CD14-positive monocyte (primary cell): Measurements from ENCODE around the gene RPGRIP1L. TPM values are rescaled to one million over a fixed set of nuclear protein-coding genes. Genes with fewer than 3 reads are reported as not detected.

ENCODE experiments used
- DNase-seq, 3 donors: peaks; one replicate each; pipeline ENCODE4 v3.0.0-alpha.2; 2011 to 2022
- H2AFZ ChIP-seq: 2 replicates; pipeline ENCODE4 v1.6.0; 2012; ENCODE audit warnings: mild to moderate bottlenecking, low read depth, low read length, inconsistent platforms; ENCODE audit not compliant: insufficient read depth, poor library complexity, severe bottlenecking
- H3K27ac ChIP-seq, 2 donors: 1 replicate in 1 of 2; 2 replicates in 1 of 2; pipeline ENCODE4 v1.5.1; 2012 to 2013; ENCODE audit warnings: low read length in 2 of 2, control low read depth in 1 of 2, inconsistent platforms in 1 of 2, low read depth in 1 of 2, mild to moderate bottlenecking in 1 of 2
- H3K27me3 ChIP-seq, 2 donors: one replicate each; pipeline versions ENCODE4 v1.6.0 to v1.6.1; 2011 to 2013; ENCODE audit warnings: low read length in 2 of 2; ENCODE audit not compliant: control insufficient read depth in 2 of 2, insufficient read depth in 2 of 2
- H3K36me3 ChIP-seq, 2 donors: replicated peaks in 1 of 2; 1 replicate in 1 of 2; 2 replicates in 1 of 2; pipeline versions ENCODE4 v1.5.1 to v1.6.1; 2012 to 2013; ENCODE audit warnings: low read length in 2 of 2, control low read depth in 1 of 2, inconsistent platforms in 1 of 2, mild to moderate bottlenecking in 1 of 2; ENCODE audit not compliant: insufficient read depth in 2 of 2, control insufficient read depth in 1 of 2
- H3K4me1 ChIP-seq, 2 donors: 1 replicate in 1 of 2; 2 replicates in 1 of 2; pipeline versions ENCODE4 v1.5.1 to v1.6.1; 2012 to 2013; ENCODE audit warnings: low read length in 2 of 2, control low read depth in 1 of 2, inconsistent platforms in 1 of 2, mild to moderate bottlenecking in 1 of 2, moderate library complexity in 1 of 2; ENCODE audit not compliant: insufficient read depth in 2 of 2, control insufficient read depth in 1 of 2
- H3K4me2 ChIP-seq: replicated peaks from 2 replicates; pipeline ENCODE3; 2012; ENCODE audit warnings: low read length, moderate library complexity, mild to moderate bottlenecking; ENCODE audit not compliant: poor library complexity, severe bottlenecking; ENCODE audit errors: extremely low read depth
- H3K4me3 ChIP-seq, 3 experiments: fragments of 200-600 bp in 1 of 3; sonication (generic) in 1 of 3; replicated peaks in 1 of 3; 1 replicate in 2 of 3; 2 replicates in 1 of 3; pipeline ENCODE4 v1.5.1; 2011 to 2013; ENCODE audit warnings: low read length in 3 of 3, mild to moderate bottlenecking in 3 of 3, control low read depth in 2 of 3, low read depth in 2 of 3, inconsistent platforms in 1 of 3, moderate library complexity in 1 of 3
- H3K79me2 ChIP-seq: 2 replicates; pipeline ENCODE4 v1.6.0; 2012; ENCODE audit warnings: mild to moderate bottlenecking, control low read depth, inconsistent platforms, low read length, moderate library complexity; ENCODE audit not compliant: insufficient read depth
- H3K9ac ChIP-seq: 2 replicates; pipeline ENCODE4 v1.6.0; 2017; ENCODE audit warnings: low read length, mild to moderate bottlenecking; ENCODE audit not compliant: insufficient read depth, poor library complexity, severe bottlenecking
- H3K9me3 ChIP-seq, 2 donors: replicated peaks in 1 of 2; 1 replicate in 1 of 2; 2 replicates in 1 of 2; pipeline versions ENCODE4 v1.5.1 to v1.6.1; 2012 to 2013; ENCODE audit warnings: low read length in 2 of 2, control low read depth in 1 of 2; ENCODE audit not compliant: control insufficient read depth in 1 of 2, insufficient read depth in 1 of 2
- H4K20me1 ChIP-seq: 2 replicates; pipeline ENCODE4 v1.6.0; 2012; ENCODE audit warnings: mild to moderate bottlenecking, low read length, control low read depth, moderate library complexity; ENCODE audit not compliant: insufficient read depth
- H3K27ac Mint-ChIP-seq, 7 donors: one replicate each; pipeline ENCODE4 v1.8.0; 2020; ENCODE audit warnings: mild to moderate bottlenecking in 7 of 7, mixed read lengths in 7 of 7, moderate library complexity in 6 of 7, inconsistent platforms in 2 of 7
- H3K27me3 Mint-ChIP-seq, 3 donors: one replicate each; pipeline ENCODE4 v1.8.0; 2021 to 2022; ENCODE audit warnings: low read depth in 3 of 3, mild to moderate bottlenecking in 3 of 3, mixed read lengths in 3 of 3, moderate library complexity in 3 of 3, inconsistent platforms in 1 of 3
- H3K36me3 Mint-ChIP-seq, 2 donors: one replicate each; pipeline ENCODE4 v1.8.0; 2020; ENCODE audit warnings: mixed read lengths in 2 of 2, inconsistent platforms in 1 of 2, mild to moderate bottlenecking in 1 of 2
- H3K4me1 Mint-ChIP-seq: one replicate; pipeline ENCODE4 v1.8.0; 2020; ENCODE audit warnings: mild to moderate bottlenecking, mixed read lengths
- H3K4me3 Mint-ChIP-seq, 2 donors: one replicate each; pipeline ENCODE4 v1.8.0; 2020; ENCODE audit warnings: mild to moderate bottlenecking in 2 of 2, mixed read lengths in 2 of 2, moderate library complexity in 1 of 2
- H3K9me3 Mint-ChIP-seq, 7 donors: one replicate each; pipeline ENCODE4 v1.8.0; 2020 to 2022; ENCODE audit warnings: mixed read lengths in 7 of 7, mild to moderate bottlenecking in 6 of 7, moderate library complexity in 6 of 7, inconsistent platforms in 2 of 7
- CTCF ChIP-seq: fragments of 200-600 bp; IDR thresholded peaks from one replicate; pipeline ENCODE4 v1.8.0; 2022; ENCODE audit warnings: antibody characterized with exemption, mild to moderate bottlenecking
- WGBS: methylation state at CpG from one replicate; pipeline ENCODE4 v1.1.5; 2013; ENCODE audit warnings: missing lambda C conversion rate; ENCODE audit not compliant: insufficient coverage; 5-methylcytosine and 5-hydroxymethylcytosine counted together
- intact Hi-C, 2 donors: fragments of 100-400 bp; cut with micrococcal nuclease; formaldehyde crosslinking; loops; one replicate each; pipeline versions ENCODE4 v1.15.0 to v1.15.1; 2023
- polyA plus RNA-seq, 3 donors: library from polyadenylated mRNA; depleted of rRNA in 1 of 3; unstranded in 2 of 3; stranded (reverse) in 1 of 3; fragments of 300-500 nt in 2 of 3; fragments of >200 nt in 1 of 3; fragmentation: Illumina TruSeq in 2 of 3; gene quantifications; 1 replicate in 2 of 3; 2 replicates in 1 of 3; pipeline ENCODE4 v1.2.3, GENCODE V29; 2012 to 2021

RPGRIP1L gene
- polyA plus RNA-seq, 3 donors, result 0.11 to 0.18 TPM; not detected in 1

GRCh38 chr16:53556521-53556920, 147.1 kb downstream of the RPGRIP1L start:
- no peaks in the 10 kb centered on the region for H3K9me3 ChIP-seq
- no peaks in the 10 kb centered on the region for H3K79me2 ChIP-seq
- WGBS, result 97% methylated on average over 7 of the region's 8 CpGs
- peaks cover 2 to 15% (median 4%) of the 10 kb centered on the region in 3 donors for H3K27me3 Mint-ChIP-seq
- intact Hi-C loops, result no loop called here
- H3K27ac ChIP-seq, result no peak overlapping the region
- no peak overlapping the region for H3K27ac Mint-ChIP-seq
- H3K4me3 Mint-ChIP-seq, result peak overlapping the region in 1 of 2 donors; percentile 54
- no peak overlapping the region for H3K9ac ChIP-seq
- H3K36me3 ChIP-seq, result no peaks in the 10 kb centered on the region
- H3K4me3 ChIP-seq, result no peak overlapping the region
- H3K27me3 ChIP-seq, result no peaks in the 10 kb centered on the region
- no peak overlapping the region for H2AFZ ChIP-seq
- H3K4me2 ChIP-seq, result no peak overlapping the region
- no peak for DNase-seq
- no peaks in the 10 kb centered on the region for H3K4me1 ChIP-seq
- H3K9me3 Mint-ChIP-seq, result peaks cover 0 to 4% (median 0%) of the 10 kb centered on the region in 7 donors
- no peaks in the 10 kb centered on the region for H3K4me1 Mint-ChIP-seq
- no peaks in the 10 kb centered on the region for H3K36me3 Mint-ChIP-seq
- no peaks in the 10 kb centered on the region for H4K20me1 ChIP-seq
- TF ChIP-seq CTCF, result no peak

GRCh38 chr16:53549970-53550690, 153.5 kb downstream of the RPGRIP1L start:
- no peak overlapping the region for H3K4me2 ChIP-seq
- H4K20me1 ChIP-seq, result no peaks in the 10 kb centered on the region
- Mint-ChIP-seq H3K4me3 (peak overlapping the region in 1 of 2 donors; percentile 1), H3K9me3 (peaks cover 0 to 3% (median 0%) of the 10 kb centered on the region in 7 donors), H3K27ac (peak overlapping the region in 1 of 7 donors; percentile 7), H3K27me3 (peaks cover 23 to 53% (median 28%) of the 10 kb centered on the region in 3 donors), H3K4me1 (peaks cover 3% of the 10 kb centered on the region), H3K36me3 (no peaks in the 10 kb centered on the region)
- H3K4me1 ChIP-seq, result no peaks in the 10 kb centered on the region
- peak in 1 of 3 donors; percentile 3 for DNase-seq
- H3K27me3 ChIP-seq, result peaks cover 14 to 31% of the 10 kb centered on the region in 2 donors
- H3K4me3 ChIP-seq, result no peak overlapping the region
- intact Hi-C loops, result no loop called here
- no peak overlapping the region for H3K9ac ChIP-seq
- no peak overlapping the region for H3K27ac ChIP-seq
- WGBS, result 25% methylated on average over 14 of the region's 18 CpGs
- TF ChIP-seq CTCF, result peak; percentile 23
- peak overlapping the region; percentile 6 for H2AFZ ChIP-seq
- no peaks in the 10 kb centered on the region for H3K36me3 ChIP-seq
- H3K9me3 ChIP-seq, result no peaks in the 10 kb centered on the region
- no peaks in the 10 kb centered on the region for H3K79me2 ChIP-seq

Other genes starting within 250 kb of the RPGRIP1L start
- 1 to 10 TPM; 5.8 to 9.9 (median 8.7) TPM for gene AKTIP, start 200.7 kb downstream of the RPGRIP1L start, polyA plus RNA-seq
- gene FTO, start 297 bp upstream of the RPGRIP1L start, polyA plus RNA-seq, result 10 to 100 TPM; 16.8 to 51.0 (median 37.7) TPM